Cortex of kidney (tissue), 1 donor: ENCODE results near the gene ARSG.
"Not testable (repeated sequence)": the region's sequence is repeated elsewhere in the genome, so short reads cannot be mapped to it uniquely, and the experiment has no call there.

Experiments used
- DNase-seq: peaks from one replicate; lab custom pipeline; 2025; lab: John Stamatoyannopoulos, UW

The ARSG gene

GRCh38 chr17:68306819-68307218 lies 15.5 kb downstream of the ARSG start:
- DNase-seq = no peak

DNA sequence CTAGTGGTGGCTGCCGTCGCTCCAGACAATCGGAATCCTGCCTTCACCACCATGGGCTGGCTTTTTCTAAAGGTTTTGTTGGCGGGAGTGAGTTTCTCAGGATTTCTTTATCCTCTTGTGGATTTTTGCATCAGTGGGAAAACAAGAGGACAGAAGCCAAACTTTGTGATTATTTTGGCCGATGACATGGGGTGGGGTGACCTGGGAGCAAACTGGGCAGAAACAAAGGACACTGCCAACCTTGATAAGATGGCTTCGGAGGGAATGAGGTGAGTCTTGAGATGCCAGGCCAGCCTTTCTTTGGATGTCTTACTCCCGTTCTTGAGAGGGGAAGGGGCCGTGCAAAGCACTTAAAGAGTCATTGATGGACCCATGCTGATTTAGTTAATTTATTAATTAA lies 16.1 kb downstream of the ARSG start:
- no peak for DNase-seq

DNA sequence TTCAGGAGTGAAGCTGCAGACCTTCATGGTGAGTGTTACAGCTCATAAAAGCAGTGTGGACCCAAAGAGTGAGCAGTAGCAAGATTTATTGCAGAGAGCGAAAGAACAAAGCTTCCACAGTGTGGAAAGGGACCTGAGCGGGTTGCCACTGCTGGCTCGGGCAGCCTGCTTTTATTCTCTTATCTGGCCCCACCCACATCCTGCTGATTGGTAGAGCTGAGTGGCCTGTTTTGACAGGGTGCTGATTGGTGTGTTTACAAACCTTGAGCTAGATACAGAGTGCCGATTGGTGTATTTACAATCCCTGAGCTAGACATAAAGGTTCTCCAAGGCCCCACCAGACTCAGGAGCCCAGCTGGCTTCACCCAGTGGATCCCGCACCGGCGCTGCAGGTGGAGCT lies 17.2 kb downstream of the ARSG start:
- not testable (repeated sequence) for DNase-seq

- DNase-seq = not testable (repeated sequence)
Measured at GRCh38 chr17:68309066-68309670, 17.9 kb downstream of the ARSG start.

DNA sequence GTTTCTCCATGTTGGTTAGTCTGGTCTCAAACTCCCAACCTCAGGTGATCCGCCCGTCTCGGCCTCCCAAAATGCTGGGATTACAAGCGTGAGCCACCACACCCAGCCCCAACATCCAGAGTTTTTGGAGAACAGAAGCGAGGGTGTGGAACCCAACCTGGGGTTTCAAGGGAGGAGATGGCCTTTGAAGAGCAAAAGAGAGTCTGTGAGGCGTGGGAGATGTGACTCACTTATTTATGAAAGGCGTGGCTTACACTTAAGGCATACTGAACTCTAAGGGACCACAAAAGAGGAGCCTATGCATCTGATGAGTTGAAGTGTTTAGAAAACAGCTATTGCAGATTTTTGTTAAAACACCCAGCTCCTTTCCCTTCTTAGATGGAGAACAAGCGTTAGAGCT lies 18.9 kb downstream of the ARSG start:
- DNase-seq = no peak

DNA sequence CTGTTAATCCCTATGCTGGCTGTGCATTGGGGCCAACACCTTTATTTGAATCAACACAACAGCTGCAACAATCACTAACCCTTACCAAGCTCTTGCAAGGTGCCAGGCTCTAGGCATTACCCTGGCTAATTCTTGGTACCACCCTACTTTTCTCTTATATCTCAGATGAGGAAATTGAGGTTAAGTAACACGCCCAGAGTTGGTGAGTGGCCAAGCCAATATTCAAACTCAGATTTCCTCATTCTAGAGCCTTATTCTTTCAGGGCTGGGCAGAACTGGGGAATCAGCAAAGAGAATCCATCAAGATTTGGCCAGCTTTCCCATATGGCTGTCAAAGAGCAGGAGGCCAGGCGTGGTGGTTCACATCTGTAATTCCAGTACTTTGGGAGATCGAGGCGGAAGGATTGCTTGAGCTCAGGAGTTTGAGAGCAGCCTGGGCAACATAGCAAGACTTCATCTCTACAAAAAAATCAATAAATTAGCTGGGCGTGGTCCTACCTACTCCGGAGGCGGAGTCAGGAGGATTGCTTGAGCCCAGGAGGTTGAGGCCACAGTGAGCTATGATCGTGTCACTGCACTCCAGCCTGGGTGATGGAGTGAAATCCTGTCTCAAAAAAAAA lies 23.7 kb downstream of the ARSG start:
- DNase-seq = no peak

GRCh38 chr17:68315930-68316329 lies 24.6 kb downstream of the ARSG start:
- DNase-seq = no peak

DNA sequence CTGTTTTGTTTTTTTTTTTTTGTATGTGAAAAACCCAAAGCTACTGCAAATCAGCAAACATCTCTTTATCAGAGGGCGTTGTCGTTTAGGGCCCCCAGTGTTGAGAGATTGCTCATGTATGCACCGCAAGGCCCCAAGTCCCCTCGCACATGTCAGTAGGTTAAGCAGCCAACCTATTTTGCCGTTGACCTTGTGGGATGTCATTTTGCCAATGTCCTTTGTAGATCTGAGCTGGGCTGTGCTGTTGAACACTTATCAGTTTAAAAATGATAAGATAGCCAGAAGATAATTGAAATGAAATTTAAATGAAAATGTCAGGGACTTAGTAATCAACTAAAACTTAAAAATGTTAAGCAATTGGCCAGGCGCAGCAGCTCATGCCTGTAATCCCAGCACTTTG lies 26.2 kb downstream of the ARSG start:
- no peak for DNase-seq

- DNase-seq = no peak
Measured at GRCh38 chr17:68318103-68318991, 27.1 kb downstream of the ARSG start.

DNA sequence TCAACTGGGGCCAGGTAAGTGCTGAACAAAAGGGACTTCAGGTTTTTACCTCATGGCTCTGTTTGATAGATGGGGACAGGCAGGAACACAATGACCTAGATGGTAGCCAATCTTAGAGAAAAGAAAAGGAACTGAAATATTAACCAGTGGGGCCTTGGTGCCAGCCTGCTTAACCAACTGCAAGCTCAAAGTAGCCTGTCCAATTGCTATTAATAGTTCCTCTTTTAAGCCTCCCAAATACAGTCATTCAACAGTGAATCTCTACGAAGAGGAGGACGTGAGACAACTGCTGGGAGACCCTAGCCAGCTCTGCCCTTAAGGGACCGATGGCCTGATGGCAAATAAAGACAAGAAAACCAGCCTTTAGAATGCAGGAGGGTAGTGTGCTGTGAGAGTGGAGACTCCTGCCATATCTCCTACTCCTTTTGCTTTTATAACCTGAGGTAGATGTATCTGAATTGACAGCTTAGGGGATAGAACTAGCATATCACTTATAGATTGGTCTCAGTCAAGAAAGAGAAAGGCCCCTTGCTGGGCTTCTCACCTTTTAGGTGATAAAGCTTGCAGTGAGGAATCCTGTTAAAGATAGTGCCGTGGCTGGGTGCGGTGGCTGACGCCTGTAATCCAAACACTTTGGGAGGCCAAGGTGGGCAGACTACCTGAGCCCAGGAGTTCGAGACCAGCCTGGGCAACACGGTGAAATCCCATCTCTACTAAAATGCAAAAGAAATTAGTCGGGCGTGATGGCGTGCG lies 28.3 kb downstream of the ARSG start:
- DNase-seq = no peak

DNA sequence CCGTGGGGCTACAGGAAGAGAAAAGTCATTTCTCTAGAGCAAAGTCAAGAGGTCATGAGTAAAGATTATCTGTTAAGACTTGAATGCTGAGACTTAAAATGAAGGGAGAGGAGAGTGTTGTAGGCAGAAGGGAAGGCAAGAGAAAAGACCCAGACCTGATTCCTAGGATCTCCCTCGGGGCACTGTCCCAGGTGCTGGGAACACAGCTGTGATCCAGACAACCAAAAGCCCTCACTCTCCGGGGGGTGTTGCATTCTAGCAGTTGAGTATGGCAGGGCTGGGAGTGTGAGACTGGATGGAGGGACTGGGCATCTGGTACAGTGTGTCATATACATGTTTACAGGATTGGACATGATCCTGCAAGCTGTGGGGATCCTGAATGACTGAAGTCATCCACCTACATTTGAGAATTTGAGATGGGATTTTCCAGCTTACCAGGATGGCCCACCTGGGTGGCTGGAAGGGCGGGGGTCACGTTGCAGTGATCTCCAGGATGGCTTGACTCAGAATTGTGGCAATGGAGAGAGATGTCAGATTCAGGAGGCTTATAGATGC lies 29.1 kb downstream of the ARSG start:
- no peak for DNase-seq

GRCh38 chr17:68320943-68321555 lies 29.8 kb downstream of the ARSG start:
- no peak for DNase-seq

GRCh38 chr17:68321556-68321954 lies 30.3 kb downstream of the ARSG start:
- no peak for DNase-seq

- DNase-seq = no peak
Measured at GRCh38 chr17:68322630-68323029, 31.3 kb downstream of the ARSG start.

GRCh38 chr17:68324114-68324513 lies 32.8 kb downstream of the ARSG start:
- DNase-seq = no peak

- DNase-seq = no peak
Measured at GRCh38 chr17:68324654-68325336, 33.5 kb downstream of the ARSG start.

- no peak for DNase-seq
Measured at GRCh38 chr17:68325961-68326360, 34.7 kb downstream of the ARSG start.

- no peak for DNase-seq
Measured at GRCh38 chr17:68326681-68327080, 35.4 kb downstream of the ARSG start.

GRCh38 chr17:68327823-68328557 lies 36.7 kb downstream of the ARSG start:
- no peak for DNase-seq

DNA sequence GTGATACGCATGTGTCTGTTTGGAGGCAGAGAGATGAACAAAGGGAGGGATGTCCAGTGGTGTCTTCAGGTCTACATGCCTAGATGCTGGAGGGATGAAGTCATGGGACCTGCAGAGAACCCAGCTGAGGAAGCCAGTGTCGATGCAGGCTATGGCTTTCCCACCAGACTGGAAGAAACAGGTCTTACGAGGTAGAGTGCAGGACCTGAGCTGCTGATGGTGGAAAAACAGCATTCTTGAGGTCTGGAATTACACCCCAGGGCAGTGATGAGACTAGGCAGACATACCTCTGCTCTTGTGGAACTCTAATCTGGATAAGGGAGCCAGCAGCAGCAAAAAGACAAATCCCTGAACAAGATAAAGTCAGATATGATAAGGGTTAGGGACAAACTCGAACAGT lies 37.4 kb downstream of the ARSG start:
- DNase-seq = no peak
